Smooth muscle cell (in vitro differentiated cells): ENCODE results near the gene GRIN3A. TPM values are rescaled to one million over a fixed set of nuclear protein-coding genes. Genes with fewer than 3 reads are reported as not detected.

Experiments
- DNase-seq: peaks from one replicate; lab custom pipeline; 2025; ENCODE audit not compliant: unreplicated experiment; lab: John Stamatoyannopoulos, UW
- H2AFZ ChIP-seq: fragments of 200-600 bp; sonication (generic); 2 replicates; pipeline ENCODE4 v1.6.0; 2016; ENCODE audit warnings: antibody characterized with exemption, low read depth, mild to moderate bottlenecking
- H3F3A ChIP-seq: fragments of 200-600 bp; sonication (generic); 2 replicates; pipeline ENCODE4 v1.6.0; 2017; ENCODE audit warnings: antibody characterized with exemption, low read depth
- H3K27ac ChIP-seq: fragments of 200-600 bp; sonication (generic); 2 replicates; pipeline ENCODE4 v1.5.1; 2016; ENCODE audit warnings: low read depth, mild to moderate bottlenecking
- H3K27me3 ChIP-seq: fragments of 200-600 bp; sonication (generic); 2 replicates; pipeline ENCODE4 v1.6.1; 2016; ENCODE audit warnings: low read depth, mild to moderate bottlenecking
- H3K36me3 ChIP-seq: fragments of 200-600 bp; sonication (generic); 2 replicates; pipeline ENCODE4 v1.5.1; 2016; ENCODE audit warnings: low read depth
- H3K4me1 ChIP-seq: fragments of 200-600 bp; sonication (generic); 2 replicates; pipeline ENCODE4 v1.5.1; 2016; ENCODE audit warnings: low read depth
- H3K4me2 ChIP-seq: fragments of 200-600 bp; sonication (generic); 2 replicates; pipeline ENCODE4 v1.6.0; 2016; ENCODE audit warnings: mild to moderate bottlenecking
- H3K4me3 ChIP-seq: fragments of 200-600 bp; sonication (generic); 2 replicates; pipeline ENCODE4 v1.5.1; 2016; ENCODE audit warnings: mild to moderate bottlenecking
- H3K79me2 ChIP-seq: fragments of 200-600 bp; sonication (generic); 2 replicates; pipeline ENCODE4 v1.6.0; 2016; ENCODE audit warnings: low read depth, mild to moderate bottlenecking
- H3K9ac ChIP-seq: fragments of 200-600 bp; sonication (generic); 2 replicates; pipeline ENCODE4 v1.6.0; 2016; ENCODE audit warnings: low read depth
- H3K9me3 ChIP-seq: fragments of 200-600 bp; sonication (generic); replicated peaks from 2 replicates; pipeline ENCODE4 v1.5.1; 2016; ENCODE audit warnings: low read depth
- H4K20me1 ChIP-seq: fragments of 200-600 bp; sonication (generic); 2 replicates; pipeline ENCODE4 v1.6.0; 2016; ENCODE audit warnings: low read depth
- WGBS: methylation state at CpG from one replicate; pipeline ENCODE4 v1.1.7; 2016; ENCODE audit warnings: low lambda C conversion rate; 5-methylcytosine and 5-hydroxymethylcytosine counted together
- polyA plus RNA-seq: library from polyadenylated mRNA; unstranded; fragments of >200 nt; fragmentation: Nextera tagmentation; extraction: Ambion mirVana; gene quantifications from 2 replicates; pipeline ENCODE4 v1.2.1, GENCODE V29; 2016
- total RNA-seq: library from RNA; depleted of rRNA; stranded (reverse); fragments of >200 nt; gene quantifications from 2 replicates; pipeline ENCODE4 v1.2.3, GENCODE V29; 2014
- TF ChIP-seq, protein P1 (sequence below): fragments of 200-600 bp; sonication (generic); IDR thresholded peaks from 2 replicates; pipeline ENCODE4 v1.5.1; 2017; ENCODE audit warnings: borderline replicate concordance, mild to moderate bottlenecking, antibody characterized with exemption; ENCODE audit not compliant: insufficient read depth, poor library complexity, severe bottlenecking

Gene GRIN3A
- total and polyA plus RNA-seq, 2 experiments from 2014 or later, result 0.07 TPM; not detected in 1

DNA sequence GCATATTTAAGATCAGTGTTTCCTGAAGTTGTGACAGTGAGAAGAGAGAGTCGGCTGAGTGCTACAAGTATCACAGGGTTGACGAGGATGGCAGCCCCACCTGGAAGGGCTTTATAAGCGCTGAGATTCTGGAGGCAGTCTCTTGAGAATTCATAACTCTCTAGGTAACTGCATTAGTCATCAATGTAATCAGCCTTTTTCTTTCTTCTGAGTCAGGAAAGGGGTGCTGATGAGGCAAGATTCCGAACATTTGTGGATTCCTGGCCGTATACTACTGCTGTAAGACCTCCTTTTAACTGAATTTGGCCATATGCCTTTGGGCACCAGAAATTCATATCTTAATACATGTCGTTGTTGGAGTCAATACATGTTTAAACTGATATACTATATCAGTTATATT lies 211.4 kb downstream of the GRIN3A start:
- TF ChIP-seq, protein P1, sequence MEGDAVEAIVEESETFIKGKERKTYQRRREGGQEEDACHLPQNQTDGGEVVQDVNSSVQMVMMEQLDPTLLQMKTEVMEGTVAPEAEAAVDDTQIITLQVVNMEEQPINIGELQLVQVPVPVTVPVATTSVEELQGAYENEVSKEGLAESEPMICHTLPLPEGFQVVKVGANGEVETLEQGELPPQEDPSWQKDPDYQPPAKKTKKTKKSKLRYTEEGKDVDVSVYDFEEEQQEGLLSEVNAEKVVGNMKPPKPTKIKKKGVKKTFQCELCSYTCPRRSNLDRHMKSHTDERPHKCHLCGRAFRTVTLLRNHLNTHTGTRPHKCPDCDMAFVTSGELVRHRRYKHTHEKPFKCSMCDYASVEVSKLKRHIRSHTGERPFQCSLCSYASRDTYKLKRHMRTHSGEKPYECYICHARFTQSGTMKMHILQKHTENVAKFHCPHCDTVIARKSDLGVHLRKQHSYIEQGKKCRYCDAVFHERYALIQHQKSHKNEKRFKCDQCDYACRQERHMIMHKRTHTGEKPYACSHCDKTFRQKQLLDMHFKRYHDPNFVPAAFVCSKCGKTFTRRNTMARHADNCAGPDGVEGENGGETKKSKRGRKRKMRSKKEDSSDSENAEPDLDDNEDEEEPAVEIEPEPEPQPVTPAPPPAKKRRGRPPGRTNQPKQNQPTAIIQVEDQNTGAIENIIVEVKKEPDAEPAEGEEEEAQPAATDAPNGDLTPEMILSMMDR, result no peak
- H3K4me2 ChIP-seq, result no peak overlapping the region
- no peaks in the 10 kb centered on the region for H3K4me1 ChIP-seq
- no peak overlapping the region for H3K4me3 ChIP-seq
- no peaks in the 10 kb centered on the region for H3F3A ChIP-seq
- H3K9me3 ChIP-seq, result no peaks in the 10 kb centered on the region
- DNase-seq, result no peak
- no peak overlapping the region for H3K9ac ChIP-seq
- H2AFZ ChIP-seq, result no peak overlapping the region
- H4K20me1 ChIP-seq, result no peaks in the 10 kb centered on the region
- WGBS, result 91% methylated on average over 6 of the region's 6 CpGs
- H3K36me3 ChIP-seq, result no peaks in the 10 kb centered on the region
- no peak overlapping the region for H3K27ac ChIP-seq
- no peaks in the 10 kb centered on the region for H3K79me2 ChIP-seq
- H3K27me3 ChIP-seq, result no peaks in the 10 kb centered on the region

DNA sequence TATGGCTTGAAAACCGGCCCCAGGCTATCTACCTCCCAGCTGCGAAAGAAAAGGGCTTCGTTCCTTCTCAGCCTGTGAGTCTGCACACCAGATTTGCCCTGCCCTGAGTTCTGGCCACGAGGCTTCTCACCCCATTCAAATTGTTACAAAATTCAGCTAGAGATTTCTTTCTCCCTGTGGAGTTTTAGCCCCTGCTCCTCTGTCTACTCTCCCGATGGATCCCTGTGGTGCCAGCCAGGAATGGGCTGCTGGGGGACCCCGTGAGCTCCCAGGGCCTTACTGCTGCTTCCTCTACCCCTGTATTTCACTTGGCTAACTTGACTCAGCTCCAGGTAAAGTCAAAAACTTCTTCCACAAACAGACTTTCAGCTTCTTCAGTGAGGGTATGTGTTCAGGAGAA lies 214.1 kb downstream of the GRIN3A start:
- no peak overlapping the region for H3K27ac ChIP-seq
- H3K27me3 ChIP-seq, result no peaks in the 10 kb centered on the region
- 87% methylated on average over 6 of the region's 6 CpGs for WGBS
- H3K9me3 ChIP-seq, result no peaks in the 10 kb centered on the region
- no peaks in the 10 kb centered on the region for H3K4me1 ChIP-seq
- H3K4me2 ChIP-seq, result no peak overlapping the region
- H4K20me1 ChIP-seq, result no peaks in the 10 kb centered on the region
- H3K36me3 ChIP-seq, result no peaks in the 10 kb centered on the region
- no peaks in the 10 kb centered on the region for H3F3A ChIP-seq
- DNase-seq, result no peak
- no peaks in the 10 kb centered on the region for H3K79me2 ChIP-seq
- H2AFZ ChIP-seq, result no peak overlapping the region
- TF ChIP-seq, protein P1, result no peak
- H3K9ac ChIP-seq, result no peak overlapping the region
- H3K4me3 ChIP-seq, result no peak overlapping the region

Other genes starting within 250 kb of the GRIN3A start
- 18.0 and 19.2 TPM in 2 replicates for gene RNF20, start 204.8 kb downstream of the GRIN3A start, total RNA-seq
- gene RNF20, start 204.8 kb downstream of the GRIN3A start, polyA plus RNA-seq, result 12.8 and 18.6 TPM in 2 replicates
- gene PPP3R2, start 143.7 kb downstream of the GRIN3A start, total RNA-seq, result not detected in 2 replicates
- gene PPP3R2, start 143.7 kb downstream of the GRIN3A start, polyA plus RNA-seq, result not detected in 2 replicates